Stomach (tissue), 9 donors: ENCODE data around the gene PTPRD. TPM values are rescaled to one million over a fixed set of nuclear protein-coding genes. Genes with fewer than 3 reads are reported as not detected.

Experiments
- DNase-seq, 2 donors: peaks; one replicate each; pipeline versions ENCODE4 v3.0.0 to v3.0.0-alpha.2; 2013 to 2019
- H3K27ac ChIP-seq, 5 donors: fragments of 200-600 bp in 4 of 5; sonication (generic) in 4 of 5; one replicate each; pipeline ENCODE4 v1.5.1; 2013 to 2019; ENCODE audit warnings: mild to moderate bottlenecking in 1 of 5, moderate library complexity in 1 of 5
- H3K27me3 ChIP-seq, 3 donors: fragments of 200-600 bp; sonication (generic); one replicate each; pipeline ENCODE4 v1.5.1; 2017 to 2019; ENCODE audit warnings: mixed run types in 1 of 3
- H3K36me3 ChIP-seq, 4 donors: fragments of 200-600 bp; sonication (generic); 1 replicate in 3 of 4; 2 replicates in 1 of 4; pipeline ENCODE4 v1.5.1; 2016 to 2019
- H3K4me1 ChIP-seq, 4 donors: fragments of 200-600 bp; sonication (generic); one replicate each; pipeline ENCODE4 v1.5.1; 2016 to 2019
- H3K4me3 ChIP-seq, 4 donors: fragments of 200-600 bp; sonication (generic) in 3 of 4; one replicate each; pipeline ENCODE4 v1.5.1; 2016 to 2019; ENCODE audit warnings: mild to moderate bottlenecking in 1 of 4
- H3K9me3 ChIP-seq, 4 donors: fragments of 200-600 bp; sonication (generic); one replicate each; pipeline ENCODE4 v1.5.1; 2016 to 2019
- CTCF ChIP-seq, 7 experiments: fragments of 450-650 bp in 4 of 7; fragments of 200-600 bp in 3 of 7; sonication (generic) in 3 of 7; IDR thresholded peaks; one replicate each; pipeline ENCODE4 v1.5.1; 2016 to 2019; ENCODE audit warnings: antibody characterized with exemption in 7 of 7, control low read depth in 2 of 7, mild to moderate bottlenecking in 1 of 7
- EP300 ChIP-seq: sonication (generic); formaldehyde crosslinking; IDR thresholded peaks from one replicate; pipeline ENCODE4 v1.6.1; 2017; ENCODE audit warnings: antibody characterized with exemption
- POLR2A ChIP-seq, 4 donors: fragments of 450-650 bp; IDR thresholded peaks; one replicate each; pipeline ENCODE4 v1.6.1; 2016; ENCODE audit warnings: antibody characterized with exemption in 4 of 4, control low read depth in 2 of 4, mild to moderate bottlenecking in 1 of 4, moderate library complexity in 1 of 4
- POLR2AphosphoS5 ChIP-seq, 3 donors: sonication (generic); formaldehyde crosslinking; IDR thresholded peaks; one replicate each; pipeline ENCODE4 v1.6.1; 2016; ENCODE audit warnings: antibody characterized with exemption in 3 of 3
- WGBS, 5 donors: extraction: QIAGEN DNeasy Blood & Tissue Kit in 3 of 5; methylation state at CpG; one replicate each; pipeline versions ENCODE4 v1.1.5 to v1.1.7; 2013 to 2018; 5-methylcytosine and 5-hydroxymethylcytosine counted together
- intact Hi-C: fragments of 100-400 bp; cut with DNase I; formaldehyde crosslinking; loops from one replicate; pipeline ENCODE4 v1.15.1; 2023; ENCODE audit warnings: low total_unique reads
- polyA plus RNA-seq, 3 donors: library from polyadenylated mRNA; stranded (reverse); fragments of 200-250 nt; gene quantifications; one replicate each; pipeline ENCODE4 v1.2.3, GENCODE V29; 2013
- total RNA-seq, 5 donors: library from RNA; depleted of rRNA; stranded (reverse); fragments of >200 nt; gene quantifications; one replicate each; pipeline versions ENCODE4 v1.1.0 to v1.2.3, GENCODE V29; 2014 to 2016
- donor health status: healthy with polysubstance abuse.
- donor health status: Bipolar disorder and iron deficiency.
- donor health status: healthy.

The PTPRD gene
- total and polyA plus RNA-seq, 8 donors, result 0.12 to 53.1 (median 1.2) TPM

- DNase-seq, result peak in 1 of 2 donors; percentile 27
These were observed 1707.1 kb downstream of the PTPRD start for GRCh38 chr9:8905731-8906130.

GRCh38 chr9:8904771-8905515 is 1707.9 kb downstream of the PTPRD start:
- Histone ChIP-seq H3K4me1 (peaks cover 0 to 4% (median 0%) of the 10 kb centered on the region in 4 donors), H3K27ac (no peak overlapping the region), H3K4me3 (no peak overlapping the region), H3K36me3 (no peaks in the 10 kb centered on the region), H3K27me3 (no peaks in the 10 kb centered on the region), H3K9me3 (peaks cover 0 to 6% (median 0%) of the 10 kb centered on the region in 4 donors)
- intact Hi-C loops, result no loop called here
- peak in 1 of 2 donors; percentile 39 for DNase-seq
- WGBS, 5 donors, result 42 to 69% (median 64%) methylated on average over 8 of the region's 8 CpGs
- TF ChIP-seq POLR2AphosphoS5 (IDR thresholded peaks at IDR 0.05) (no peak), POLR2A (IDR thresholded peaks at IDR 0.05) (no peak)

More at GRCh38 chr9:8905731-8906130, 1707.1 kb downstream of the PTPRD start:
- no peak for TF ChIP-seq CTCF (IDR thresholded peaks at IDR 0.05)
- H3K9me3 ChIP-seq, result peaks cover 0 to 6% (median 0%) of the 10 kb centered on the region in 4 donors
- no peak overlapping the region for H3K27ac ChIP-seq
- H3K4me3 ChIP-seq, result no peak overlapping the region
- intact Hi-C loops, result no loop called here
- H3K27me3 ChIP-seq, result no peaks in the 10 kb centered on the region
- H3K36me3 ChIP-seq, result no peaks in the 10 kb centered on the region
- peaks cover 0 to 4% (median 0%) of the 10 kb centered on the region in 4 donors for H3K4me1 ChIP-seq
- 64 to 77% (median 74%) methylated on average over 3 of the region's 3 CpGs for WGBS, 5 donors

GRCh38 chr9:8903077-8903476 is 1709.7 kb downstream of the PTPRD start:
- 77 to 83% (median 80%) methylated on average over 5 of the region's 5 CpGs for WGBS, 5 donors
- Histone ChIP-seq H3K36me3 (no peaks in the 10 kb centered on the region), H3K9me3 (peaks cover 0 to 6% (median 0%) of the 10 kb centered on the region in 4 donors), H3K27me3 (no peaks in the 10 kb centered on the region), H3K4me3 (no peak overlapping the region), H3K4me1 (peaks cover 0 to 4% (median 0%) of the 10 kb centered on the region in 4 donors), H3K27ac (no peak overlapping the region)
- TF ChIP-seq POLR2AphosphoS5 (IDR thresholded peaks at IDR 0.05) (no peak), POLR2A (IDR thresholded peaks at IDR 0.05) (no peak)
- intact Hi-C loops, result no loop called here
- no peak for DNase-seq

GRCh38 chr9:8901146-8901545 is 1711.7 kb downstream of the PTPRD start:
- TF ChIP-seq EP300, result no peak
- TF ChIP-seq POLR2AphosphoS5 (IDR thresholded peaks at IDR 0.05), result no peak
- TF ChIP-seq POLR2A (IDR thresholded peaks at IDR 0.05), result no peak
- TF ChIP-seq CTCF (IDR thresholded peaks at IDR 0.05), result no peak
- H3K27ac ChIP-seq, result no peak overlapping the region
- DNase-seq, result no peak
- 70 to 89% (median 81%) methylated on average over 2 of the region's 2 CpGs for WGBS, 5 donors
- no peaks in the 10 kb centered on the region for H3K9me3 ChIP-seq
- H3K4me3 ChIP-seq, result no peak overlapping the region
- no peaks in the 10 kb centered on the region for H3K27me3 ChIP-seq
- peaks cover 0 to 4% (median 0%) of the 10 kb centered on the region in 4 donors for H3K4me1 ChIP-seq
- H3K36me3 ChIP-seq, result no peaks in the 10 kb centered on the region
- intact Hi-C loops, result no loop called here

GRCh38 chr9:8899511-8899910 is 1713.3 kb downstream of the PTPRD start:
- Histone ChIP-seq H3K4me1 (peaks cover 0 to 12% (median 4%) of the 10 kb centered on the region in 4 donors), H3K4me3 (no peak overlapping the region), H3K9me3 (no peaks in the 10 kb centered on the region), H3K36me3 (no peaks in the 10 kb centered on the region), H3K27me3 (no peaks in the 10 kb centered on the region), H3K27ac (no peak overlapping the region)
- DNase-seq, result no peak
- 68 to 80% (median 78%) methylated on average over 4 of the region's 4 CpGs for WGBS, 5 donors
- TF ChIP-seq CTCF (IDR thresholded peaks at IDR 0.05) (no peak), POLR2A (IDR thresholded peaks at IDR 0.05) (no peak), EP300 (no peak), POLR2AphosphoS5 (IDR thresholded peaks at IDR 0.05) (no peak)
- intact Hi-C loops, result loop anchor here (10.0 kb wide), 1 partner anchor 1335 kb away; no protein-coding TSS in a partner anchor
